OCI-LY1 (cell line): ENCODE measurements around the gene NLK.

Experiments used
- CTCF ChIP-seq: fragments of 200-600 bp; sonication (generic), shearing (Covaris generic); IDR thresholded peaks from 2 replicates; pipeline ENCODE4 v1.5.1; 2017; ENCODE audit warnings: mild to moderate bottlenecking, antibody characterized with exemption, low read length, moderate library complexity, mixed read lengths
- EZH2 ChIP-seq: fragments of 200-600 bp; sonication (generic), shearing (Covaris generic); IDR thresholded peaks from 2 replicates; pipeline ENCODE4 v1.8.0; 2017; ENCODE audit warnings: borderline replicate concordance, mixed run types, mild to moderate bottlenecking, antibody characterized with exemption, low read length, moderate library complexity, mixed read lengths

- TF ChIP-seq CTCF (no peak), EZH2 (no peak)
These were observed 1.2 kb upstream of the NLK start for GRCh38 chr17:28041068-28041843.
